Fibroblast of mammary gland (primary cell): ENCODE results near the gene ACBD6.

Experiments used
- DNase-seq: peaks from one replicate; pipeline ENCODE4 v3.0.0-alpha.2; 2010; ENCODE audit warnings: low read depth
- H3K4me3 ChIP-seq: 2 replicates; pipeline ENCODE4 v1.5.1; 2011; ENCODE audit warnings: low read depth, mild to moderate bottlenecking, low read length, moderate library complexity; ENCODE audit not compliant: control insufficient read depth
- CTCF ChIP-seq: conservative IDR thresholded peaks from 2 replicates; pipeline ENCODE4 v1.5.1; 2011; ENCODE audit warnings: low read depth, low read length, inconsistent platforms; ENCODE audit not compliant: control insufficient read depth, insufficient read depth

ACBD6 gene

GRCh38 chr1:180358649-180359048 lies 143.7 kb downstream of the ACBD6 start:
- no peak for TF ChIP-seq CTCF
- DNase-seq: no peak
- H3K4me3 ChIP-seq: no peak overlapping the region

DNA sequence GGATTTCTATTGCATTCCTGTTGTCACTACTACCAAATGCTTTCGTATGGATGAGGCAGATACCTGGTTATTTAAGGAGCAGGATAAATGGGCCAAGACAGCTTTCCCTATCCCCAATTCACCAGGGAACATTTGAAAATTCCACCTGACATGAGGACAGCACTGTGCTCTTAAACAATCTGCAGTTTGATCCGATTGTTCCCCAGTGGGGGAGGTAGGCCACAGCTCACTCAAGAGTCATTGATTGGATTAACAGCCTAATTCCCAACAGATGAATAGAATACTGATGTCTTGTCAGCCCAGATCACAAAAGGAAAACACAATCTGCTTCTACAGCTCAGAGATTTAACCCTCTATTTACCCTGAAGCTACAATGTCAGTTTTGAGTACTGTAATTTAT lies 148.4 kb downstream of the ACBD6 start:
- H3K4me3 ChIP-seq: no peak overlapping the region
- DNase-seq: no peak
- no peak for TF ChIP-seq CTCF

- no peak for DNase-seq
- no peak for TF ChIP-seq CTCF
- no peak overlapping the region for H3K4me3 ChIP-seq
Observed at GRCh38 chr1:180352588-180352987, 149.8 kb downstream of the ACBD6 start.

GRCh38 chr1:180352021-180352420 lies 150.4 kb downstream of the ACBD6 start:
- no peak for DNase-seq
- no peak for TF ChIP-seq CTCF
- no peak overlapping the region for H3K4me3 ChIP-seq

DNA sequence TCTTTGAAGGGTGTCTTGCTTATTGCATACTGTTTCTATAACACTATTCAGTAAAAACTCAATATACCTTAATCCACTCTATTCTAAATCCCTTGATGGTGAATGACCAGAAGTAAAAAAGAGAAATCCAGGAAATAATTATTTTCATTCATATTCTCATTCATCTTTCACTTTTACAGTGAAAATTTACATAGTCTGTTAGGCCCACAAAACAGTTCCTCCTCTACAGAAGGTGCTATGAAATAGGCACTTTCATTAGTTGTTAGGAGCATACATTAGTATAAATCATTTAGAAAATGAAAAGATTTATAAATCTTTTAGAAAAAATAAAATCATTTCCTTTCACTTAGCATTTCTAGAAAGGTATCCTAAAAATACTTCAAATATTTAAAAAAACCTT lies 157.2 kb downstream of the ACBD6 start:
- TF ChIP-seq CTCF: no peak
- H3K4me3 ChIP-seq: no peak overlapping the region
- DNase-seq: no peak

GRCh38 chr1:180343921-180344769 lies 158.2 kb downstream of the ACBD6 start:
- DNase-seq: peak; percentile 20
- TF ChIP-seq CTCF: no peak
- no peak overlapping the region for H3K4me3 ChIP-seq
